ENCODE results near the gene FGD6. TPM values are rescaled to one million over a fixed set of nuclear protein-coding genes. Genes with fewer than 3 reads are reported as not detected.

FGD6 gene
- total RNA-seq, 4 donors from 2014 or later, result 14.9 to 24.3 (median 22.4) TPM

DNA sequence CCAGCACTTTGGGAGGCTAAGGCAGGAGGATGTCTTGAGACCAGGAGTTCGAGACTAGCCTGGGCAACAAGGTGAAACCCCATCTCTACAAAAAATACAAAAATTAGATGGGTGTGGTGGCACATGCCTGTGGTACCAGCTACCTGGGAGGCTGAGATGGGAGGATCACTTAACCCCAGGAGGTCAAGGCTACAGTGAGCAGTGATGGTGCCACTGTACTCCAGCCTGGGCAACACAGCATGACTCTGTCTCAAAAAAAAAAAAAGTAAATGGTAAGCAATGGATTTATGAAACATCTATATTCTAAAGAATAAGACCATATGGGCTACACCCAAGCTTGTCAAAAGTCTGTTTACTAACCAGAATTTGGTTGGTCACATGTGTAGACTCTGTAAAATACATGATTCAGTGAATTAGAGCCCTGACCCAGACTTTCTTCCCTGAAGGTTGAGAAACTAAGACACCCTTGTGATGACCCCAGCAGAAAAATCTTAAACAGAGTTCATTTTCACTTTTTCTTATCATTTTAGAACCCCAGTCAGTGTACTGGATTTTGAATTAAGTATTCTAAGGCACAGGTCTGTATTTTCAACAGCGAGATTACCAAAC, 12.1 kb downstream of the FGD6 start:
- DNase-seq, result no peak
- TF ChIP-seq, protein P1, sequence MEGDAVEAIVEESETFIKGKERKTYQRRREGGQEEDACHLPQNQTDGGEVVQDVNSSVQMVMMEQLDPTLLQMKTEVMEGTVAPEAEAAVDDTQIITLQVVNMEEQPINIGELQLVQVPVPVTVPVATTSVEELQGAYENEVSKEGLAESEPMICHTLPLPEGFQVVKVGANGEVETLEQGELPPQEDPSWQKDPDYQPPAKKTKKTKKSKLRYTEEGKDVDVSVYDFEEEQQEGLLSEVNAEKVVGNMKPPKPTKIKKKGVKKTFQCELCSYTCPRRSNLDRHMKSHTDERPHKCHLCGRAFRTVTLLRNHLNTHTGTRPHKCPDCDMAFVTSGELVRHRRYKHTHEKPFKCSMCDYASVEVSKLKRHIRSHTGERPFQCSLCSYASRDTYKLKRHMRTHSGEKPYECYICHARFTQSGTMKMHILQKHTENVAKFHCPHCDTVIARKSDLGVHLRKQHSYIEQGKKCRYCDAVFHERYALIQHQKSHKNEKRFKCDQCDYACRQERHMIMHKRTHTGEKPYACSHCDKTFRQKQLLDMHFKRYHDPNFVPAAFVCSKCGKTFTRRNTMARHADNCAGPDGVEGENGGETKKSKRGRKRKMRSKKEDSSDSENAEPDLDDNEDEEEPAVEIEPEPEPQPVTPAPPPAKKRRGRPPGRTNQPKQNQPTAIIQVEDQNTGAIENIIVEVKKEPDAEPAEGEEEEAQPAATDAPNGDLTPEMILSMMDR (IDR thresholded peaks at IDR 0.05), result no peak
- TF ChIP-seq POLR2A (IDR thresholded peaks at IDR 0.05), result no peak
- H3K4me1 ChIP-seq, result peaks cover 0 to 33% (median 3%) of the 10 kb centered on the region in 4 donors
- H3K27ac ChIP-seq, result peak overlapping the region; percentile 3 to 65 (median 40)
- peaks cover 0 to 7% (median 0%) of the 10 kb centered on the region in 3 donors for H3K36me3 ChIP-seq
- H3K27me3 ChIP-seq, result no peaks in the 10 kb centered on the region
- H3K9me3 ChIP-seq, result no peaks in the 10 kb centered on the region
- no peak overlapping the region for H3K4me3 ChIP-seq

DNA sequence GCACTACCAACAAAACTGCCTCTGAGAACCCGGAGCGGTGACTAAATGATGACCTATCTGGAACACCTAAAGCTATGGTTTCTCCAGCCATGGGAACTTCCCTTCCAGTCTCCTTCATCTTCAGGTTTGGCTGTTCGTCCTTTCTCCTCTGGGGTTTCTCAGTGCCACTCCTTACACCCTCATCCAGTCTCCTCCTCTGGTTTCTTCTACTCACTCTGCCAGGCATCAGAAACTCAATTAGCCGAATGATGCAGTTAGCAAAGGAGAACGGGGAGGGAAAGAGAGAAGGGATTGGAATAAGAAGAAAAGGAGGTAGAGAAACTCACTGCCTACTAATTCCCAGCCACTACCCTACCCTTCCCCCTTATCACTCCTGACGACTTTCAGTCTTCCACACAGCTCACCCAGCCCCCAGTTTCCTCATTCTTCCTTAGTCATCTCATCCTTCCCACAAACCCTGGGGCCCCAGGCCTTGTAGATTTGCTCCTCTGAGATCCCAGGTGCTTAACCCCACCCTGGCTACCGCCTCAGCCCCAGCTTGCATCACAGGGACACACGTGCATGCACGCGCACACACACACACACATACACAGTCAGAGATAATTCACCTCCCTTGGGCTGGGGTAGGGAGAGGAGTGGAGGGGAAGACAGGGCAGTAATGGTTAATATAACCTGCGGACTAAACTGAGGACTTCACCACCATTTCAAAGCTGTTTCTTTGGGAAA, 13.0 kb downstream of the FGD6 start:
- H3K4me1 ChIP-seq, result peaks cover 0 to 33% (median 3%) of the 10 kb centered on the region in 4 donors
- TF ChIP-seq POLR2A (IDR thresholded peaks at IDR 0.05), result no peak
- TF ChIP-seq, protein P1 (IDR thresholded peaks at IDR 0.05), result no peak
- no peaks in the 10 kb centered on the region for H3K9me3 ChIP-seq
- no peaks in the 10 kb centered on the region for H3K27me3 ChIP-seq
- peaks cover 0 to 7% (median 0%) of the 10 kb centered on the region in 3 donors for H3K36me3 ChIP-seq
- DNase-seq, result peak in 2 of 3 donors; percentile 56 to 77
- no peak overlapping the region for H3K4me3 ChIP-seq
- peak overlapping the region; percentile 18 to 65 (median 40) for H3K27ac ChIP-seq

DNA sequence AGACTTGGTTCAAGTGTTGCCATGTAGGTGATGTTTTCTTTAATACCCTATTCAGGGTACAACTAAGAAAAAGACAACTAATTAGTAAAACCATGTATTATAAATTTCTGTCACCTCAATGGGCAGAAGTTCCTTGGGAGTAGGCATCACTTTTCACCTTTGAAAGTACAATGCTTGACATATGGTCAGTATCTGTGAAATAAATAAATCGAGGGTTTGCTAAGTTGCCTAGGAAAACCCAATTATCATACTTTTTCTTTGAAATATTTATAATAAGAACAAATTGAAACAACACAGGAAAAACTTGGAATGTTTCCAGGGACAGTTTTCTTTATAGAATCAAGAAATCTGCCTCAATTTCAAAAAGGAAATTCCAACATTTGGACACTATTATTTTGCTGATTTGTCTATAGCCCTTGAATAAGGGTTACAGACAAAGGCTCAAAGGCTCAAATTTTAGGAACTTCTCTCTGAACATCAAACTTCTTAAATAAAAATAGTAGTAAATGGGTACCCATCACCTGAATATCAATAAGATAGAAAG, 13.7 kb downstream of the FGD6 start:
- DNase-seq, result no peak
- Histone ChIP-seq H3K27me3 (no peaks in the 10 kb centered on the region), H3K9me3 (no peaks in the 10 kb centered on the region), H3K4me1 (peaks cover 0 to 33% (median 3%) of the 10 kb centered on the region in 4 donors), H3K27ac (peak overlapping the region in 2 of 4 donors; percentile 15 to 65), H3K36me3 (peaks cover 0 to 6% (median 0%) of the 10 kb centered on the region in 3 donors), H3K4me3 (no peak overlapping the region)
- TF ChIP-seq POLR2A (IDR thresholded peaks at IDR 0.05), result no peak
- TF ChIP-seq, protein P1 (IDR thresholded peaks at IDR 0.05), result no peak

DNA sequence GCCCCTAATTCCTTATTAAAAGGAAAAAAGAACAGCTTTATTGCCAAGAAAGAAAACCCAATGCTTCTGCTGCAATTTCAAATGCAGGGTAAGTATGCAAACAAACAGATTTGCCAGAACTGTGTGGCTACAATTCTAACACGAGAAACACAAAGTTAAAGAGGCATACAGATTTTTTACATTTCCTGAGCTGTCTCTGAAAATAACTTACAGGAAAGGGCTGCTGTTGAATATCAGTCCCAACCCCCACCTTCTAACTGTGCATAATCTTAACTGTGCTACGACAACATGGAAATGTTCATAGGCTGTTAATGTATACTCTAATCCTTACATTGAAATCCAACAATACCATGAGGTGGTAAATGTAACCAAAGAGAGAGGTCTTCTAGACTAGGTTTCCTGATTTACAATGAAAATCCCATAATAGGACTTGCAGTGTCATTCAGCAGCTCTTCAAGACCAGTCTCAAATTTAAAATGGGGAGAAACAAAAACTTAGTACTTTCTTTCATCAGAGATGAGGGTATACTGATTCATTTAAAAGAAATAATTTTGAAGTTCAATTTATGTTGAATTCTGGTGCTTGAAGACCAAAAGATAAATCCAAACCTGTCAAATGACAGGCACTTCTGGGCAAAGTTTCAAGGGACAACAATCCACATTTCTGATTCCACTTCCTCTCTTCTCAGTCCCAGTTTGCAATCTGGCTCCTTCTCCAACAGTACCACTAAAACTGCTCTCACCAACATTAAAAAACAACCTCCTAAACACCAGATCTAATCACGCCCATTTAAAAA, 14.4 kb downstream of the FGD6 start:
- DNase-seq, result no peak
- Histone ChIP-seq H3K27ac (peak overlapping the region in 2 of 4 donors; percentile 15 to 65), H3K36me3 (no peaks in the 10 kb centered on the region), H3K4me1 (peaks cover 0 to 33% (median 3%) of the 10 kb centered on the region in 4 donors), H3K27me3 (no peaks in the 10 kb centered on the region), H3K9me3 (no peaks in the 10 kb centered on the region), H3K4me3 (no peak overlapping the region)
- TF ChIP-seq POLR2A (IDR thresholded peaks at IDR 0.05), result no peak
- TF ChIP-seq, protein P1 (IDR thresholded peaks at IDR 0.05), result no peak

DNA sequence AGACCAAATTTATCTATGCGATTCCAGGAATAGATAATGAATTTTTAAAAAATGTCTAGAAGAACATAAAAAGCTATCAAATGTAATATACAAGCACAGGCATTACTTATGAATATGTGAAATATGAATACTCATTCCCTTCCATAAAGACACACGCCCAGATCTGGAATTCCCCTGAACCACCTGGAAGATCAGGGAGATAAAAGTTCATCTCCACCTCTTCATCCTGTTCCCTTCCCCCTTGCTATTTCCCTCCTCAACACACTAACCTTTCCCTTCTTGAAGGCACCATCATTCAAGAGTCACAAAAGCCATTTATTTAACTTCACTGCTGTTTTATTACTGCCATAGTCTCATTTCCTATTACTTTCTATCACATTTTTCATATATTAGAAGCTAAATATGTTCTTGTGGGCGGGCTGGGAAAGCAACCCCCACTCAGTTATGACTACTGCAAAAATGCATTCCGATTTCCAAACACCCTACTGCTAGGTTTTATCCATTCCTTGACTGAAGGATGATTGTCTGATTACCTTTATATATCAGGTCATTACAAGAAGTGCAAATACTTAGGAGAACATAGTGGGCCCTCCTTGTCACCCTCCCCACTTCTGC, 16.1 kb downstream of the FGD6 start:
- peak in 1 of 3 donors; percentile 63 for DNase-seq
- Histone ChIP-seq H3K4me1 (peaks cover 0 to 31% (median 3%) of the 10 kb centered on the region in 4 donors), H3K27me3 (no peaks in the 10 kb centered on the region), H3K27ac (peak overlapping the region in 3 of 4 donors; percentile 63 to 74 (median 71)), H3K9me3 (no peaks in the 10 kb centered on the region), H3K36me3 (no peaks in the 10 kb centered on the region), H3K4me3 (peak overlapping the region in 1 of 4 donors; percentile 21)
- TF ChIP-seq, protein P1 (IDR thresholded peaks at IDR 0.05), result no peak
- TF ChIP-seq POLR2A (IDR thresholded peaks at IDR 0.05), result no peak
